ENCODE results near the gene KRTAP5-5.
A peak's percentile ranks its signal among the peaks of the same experiment; 100 is the strongest.

- TF ChIP-seq CTCF (conservative IDR thresholded peaks at IDR 0.05; ENCODE audit: low read length) (peak; percentile 97), EZH2phosphoT487 (IDR thresholded peaks at IDR 0.05; ENCODE audit: borderline replicate concordance) (no peak)
Observed at GRCh38 chr11:1652771-1653540, 23.4 kb downstream of the KRTAP5-5 start.

Data from Loucy (cell line).